Mucosa of descending colon (tissue), 3 donors: ENCODE results near the gene DNAJB8. TPM values are rescaled to one million over a fixed set of nuclear protein-coding genes. Genes with fewer than 3 reads are reported as not detected.

Source experiments
- ATAC-seq: fragments of 200-7000 bp; cut with Tn5 transposase; one replicate; pipeline ENCODE4 v1.9.1; 2020; ENCODE audit warnings: mild to moderate bottlenecking, moderate library complexity
- DNase-seq, 3 donors: peaks; one replicate each; pipeline ENCODE4 v3.0.0-alpha.2; 2020
- H3K36me3 ChIP-seq: fragments of 200-600 bp; one replicate; pipeline ENCODE4 v1.8.0; 2021; ENCODE audit warnings: low read depth, mild to moderate bottlenecking
- H3K4me1 ChIP-seq: fragments of 200-600 bp; one replicate; pipeline ENCODE4 v1.8.0; 2021; ENCODE audit warnings: low read depth, mild to moderate bottlenecking
- H3K4me3 ChIP-seq: fragments of 200-600 bp; one replicate; pipeline ENCODE4 v1.8.0; 2021; ENCODE audit warnings: mild to moderate bottlenecking
- H3K9me3 ChIP-seq: fragments of 200-600 bp; one replicate; pipeline ENCODE4 v1.8.0; 2021; ENCODE audit warnings: mild to moderate bottlenecking
- intact Hi-C, 2 donors: fragments of 100-400 bp; cut with DNase I in 1 of 2; cut with micrococcal nuclease in 1 of 2; formaldehyde crosslinking; loops; one replicate each; pipeline versions ENCODE4 v1.11.0 to v1.11.1; 2022; cut with DNase I, micrococcal nuclease
- total RNA-seq, 3 donors: library from RNA; stranded (reverse); fragmentation: NEBNext Ultra II Directional in 2 of 3; extraction: Animal tissue kit (Norgen Biotek cat#: 25700) in 2 of 3; gene quantifications; one replicate each; pipeline versions ENCODE4 v1.2.1 to v1.2.4, GENCODE V29; 2021 to 2023
- TF ChIP-seq, protein P1 (sequence below): fragments of 200-600 bp; IDR thresholded peaks from one replicate; pipeline ENCODE4 v1.8.0; 2022; ENCODE audit warnings: antibody characterized with exemption, mild to moderate bottlenecking
- donor health status: DM: no; HTN: no; CAD: no; lungs with moderate emphysema.
- donor health status: DM: no; HTN: no; CAD: no.
- donor health status: DM: no; HTN: yes; CAD: no.

Gene DNAJB8
- total RNA-seq, 3 donors from 2014 or later = not detected

DNA sequence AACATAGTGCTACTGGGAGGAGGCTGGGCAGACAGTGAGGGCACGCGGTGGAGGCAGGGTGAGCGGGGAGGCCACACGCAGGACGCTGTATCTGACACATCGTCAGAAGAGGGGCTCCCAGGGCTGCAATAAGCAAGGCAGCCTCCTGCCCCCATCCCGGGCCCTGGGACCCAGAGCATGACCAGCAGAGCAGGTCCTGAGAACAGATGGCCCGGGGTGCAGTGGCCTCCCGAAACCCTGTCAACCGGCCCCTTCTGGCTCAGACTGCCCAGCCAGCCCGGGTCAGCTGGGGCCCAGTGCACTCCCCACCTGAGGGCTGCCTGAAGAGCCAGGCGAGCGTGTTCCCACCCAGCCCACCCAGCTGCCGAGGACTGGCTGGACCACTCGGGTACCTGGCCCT lies 37.4 kb downstream of the DNAJB8 start:
- H3K9me3 ChIP-seq = no peaks in the 10 kb centered on the region
- H3K4me1 ChIP-seq = peaks cover 8% of the 10 kb centered on the region
- no peaks in the 10 kb centered on the region for H3K36me3 ChIP-seq
- no peak for ATAC-seq
- no peak for DNase-seq
- TF ChIP-seq, protein P1, sequence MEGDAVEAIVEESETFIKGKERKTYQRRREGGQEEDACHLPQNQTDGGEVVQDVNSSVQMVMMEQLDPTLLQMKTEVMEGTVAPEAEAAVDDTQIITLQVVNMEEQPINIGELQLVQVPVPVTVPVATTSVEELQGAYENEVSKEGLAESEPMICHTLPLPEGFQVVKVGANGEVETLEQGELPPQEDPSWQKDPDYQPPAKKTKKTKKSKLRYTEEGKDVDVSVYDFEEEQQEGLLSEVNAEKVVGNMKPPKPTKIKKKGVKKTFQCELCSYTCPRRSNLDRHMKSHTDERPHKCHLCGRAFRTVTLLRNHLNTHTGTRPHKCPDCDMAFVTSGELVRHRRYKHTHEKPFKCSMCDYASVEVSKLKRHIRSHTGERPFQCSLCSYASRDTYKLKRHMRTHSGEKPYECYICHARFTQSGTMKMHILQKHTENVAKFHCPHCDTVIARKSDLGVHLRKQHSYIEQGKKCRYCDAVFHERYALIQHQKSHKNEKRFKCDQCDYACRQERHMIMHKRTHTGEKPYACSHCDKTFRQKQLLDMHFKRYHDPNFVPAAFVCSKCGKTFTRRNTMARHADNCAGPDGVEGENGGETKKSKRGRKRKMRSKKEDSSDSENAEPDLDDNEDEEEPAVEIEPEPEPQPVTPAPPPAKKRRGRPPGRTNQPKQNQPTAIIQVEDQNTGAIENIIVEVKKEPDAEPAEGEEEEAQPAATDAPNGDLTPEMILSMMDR = no peak
- intact Hi-C loops = loop anchor here in 1 of 2 donors (10.0 kb wide), 1 partner anchor 176 kb away; no protein-coding TSS in a partner anchor
- no peak overlapping the region for H3K4me3 ChIP-seq

DNA sequence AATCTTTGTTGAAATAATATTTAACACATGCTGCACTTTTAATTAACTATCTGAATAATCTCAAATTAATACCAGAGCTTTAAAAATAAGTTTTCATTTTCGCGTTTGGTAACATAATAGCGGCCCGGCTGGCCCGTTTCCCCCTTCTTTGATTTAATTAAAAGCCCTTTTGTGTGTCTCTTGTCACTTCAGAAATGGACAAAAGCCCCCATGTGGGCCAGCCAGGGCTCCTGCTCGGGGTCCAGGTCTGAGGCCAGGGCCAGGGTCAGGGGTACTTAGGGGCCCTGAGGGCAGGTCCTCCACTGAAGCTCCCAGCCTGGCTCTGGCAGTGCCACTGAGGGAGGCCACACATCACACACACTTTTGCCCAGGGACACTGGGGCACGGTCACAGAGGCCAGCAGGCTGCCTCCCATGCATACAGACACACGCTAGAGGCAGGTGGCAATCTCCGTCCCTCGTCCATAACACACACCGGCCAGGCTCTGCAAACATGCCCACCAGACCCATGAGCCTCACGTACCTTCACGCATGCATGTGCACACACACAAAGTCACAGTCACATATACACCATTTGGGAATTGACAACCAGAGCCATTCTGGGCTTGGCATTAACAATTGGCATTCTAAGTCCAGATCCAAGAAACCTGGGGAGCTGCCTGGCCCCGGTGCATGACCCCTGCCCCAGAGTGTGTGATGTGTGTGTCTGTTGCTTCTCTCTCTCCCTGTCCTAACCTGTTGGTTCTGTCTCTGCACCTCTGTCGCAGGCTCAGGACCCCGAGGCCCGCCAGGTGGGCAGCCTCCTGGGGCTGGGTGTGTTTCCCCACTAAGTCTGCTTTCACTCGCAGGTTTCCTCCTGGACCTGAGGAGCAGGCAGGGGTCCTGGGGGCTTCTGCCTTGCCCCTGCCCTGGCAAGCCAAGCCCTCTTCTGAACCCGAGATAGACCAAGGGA lies 38.5 kb downstream of the DNAJB8 start:
- Histone ChIP-seq H3K36me3 (no peaks in the 10 kb centered on the region), H3K4me1 (peaks cover 8% of the 10 kb centered on the region), H3K4me3 (no peak overlapping the region), H3K9me3 (no peaks in the 10 kb centered on the region)
- intact Hi-C loops = loop anchor here in 1 of 2 donors (10.0 kb wide), 1 partner anchor 177 kb away; no protein-coding TSS in a partner anchor
- no peak for DNase-seq
- no peak for ATAC-seq
- TF ChIP-seq, protein P1 = no peak

DNA sequence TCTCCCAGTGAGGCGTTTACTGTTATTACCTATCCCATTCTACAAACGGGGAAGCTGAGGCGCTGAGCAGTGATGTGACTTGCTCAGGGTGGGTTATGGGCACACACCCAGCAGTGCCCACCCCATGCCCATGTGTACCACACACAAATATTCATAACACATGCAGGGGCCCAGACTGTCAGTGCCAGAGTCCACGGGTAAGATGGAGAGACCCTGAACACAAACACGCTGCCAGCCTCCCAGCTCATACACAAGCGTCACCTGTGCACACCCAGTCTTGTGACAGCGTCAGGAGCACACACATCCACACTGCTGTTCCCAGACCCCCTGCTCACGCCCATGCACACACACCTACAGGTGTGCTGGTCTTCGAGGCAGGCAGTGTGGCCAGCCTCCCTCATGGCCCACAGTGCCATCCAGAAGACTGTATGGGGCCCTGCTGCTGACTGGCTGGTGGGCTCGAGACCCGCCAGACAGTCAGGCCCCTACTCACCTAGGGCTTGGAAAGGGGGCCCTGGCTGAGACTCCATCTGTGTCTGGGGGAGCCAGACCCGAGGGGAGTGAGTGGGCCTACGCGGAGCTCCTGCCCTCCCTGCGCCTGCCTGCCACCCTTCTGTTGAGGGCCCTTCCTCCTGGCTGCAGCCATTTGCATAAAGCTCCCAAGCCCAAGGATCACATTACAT lies 39.4 kb downstream of the DNAJB8 start:
- intact Hi-C loops = loop anchor here in 1 of 2 donors (10.0 kb wide), 1 partner anchor 177 kb away; no protein-coding TSS in a partner anchor
- no peak overlapping the region for H3K4me3 ChIP-seq
- DNase-seq = no peak
- H3K4me1 ChIP-seq = peaks cover 2% of the 10 kb centered on the region
- no peaks in the 10 kb centered on the region for H3K9me3 ChIP-seq
- ATAC-seq = no peak
- no peaks in the 10 kb centered on the region for H3K36me3 ChIP-seq
- TF ChIP-seq, protein P1 = no peak

DNA sequence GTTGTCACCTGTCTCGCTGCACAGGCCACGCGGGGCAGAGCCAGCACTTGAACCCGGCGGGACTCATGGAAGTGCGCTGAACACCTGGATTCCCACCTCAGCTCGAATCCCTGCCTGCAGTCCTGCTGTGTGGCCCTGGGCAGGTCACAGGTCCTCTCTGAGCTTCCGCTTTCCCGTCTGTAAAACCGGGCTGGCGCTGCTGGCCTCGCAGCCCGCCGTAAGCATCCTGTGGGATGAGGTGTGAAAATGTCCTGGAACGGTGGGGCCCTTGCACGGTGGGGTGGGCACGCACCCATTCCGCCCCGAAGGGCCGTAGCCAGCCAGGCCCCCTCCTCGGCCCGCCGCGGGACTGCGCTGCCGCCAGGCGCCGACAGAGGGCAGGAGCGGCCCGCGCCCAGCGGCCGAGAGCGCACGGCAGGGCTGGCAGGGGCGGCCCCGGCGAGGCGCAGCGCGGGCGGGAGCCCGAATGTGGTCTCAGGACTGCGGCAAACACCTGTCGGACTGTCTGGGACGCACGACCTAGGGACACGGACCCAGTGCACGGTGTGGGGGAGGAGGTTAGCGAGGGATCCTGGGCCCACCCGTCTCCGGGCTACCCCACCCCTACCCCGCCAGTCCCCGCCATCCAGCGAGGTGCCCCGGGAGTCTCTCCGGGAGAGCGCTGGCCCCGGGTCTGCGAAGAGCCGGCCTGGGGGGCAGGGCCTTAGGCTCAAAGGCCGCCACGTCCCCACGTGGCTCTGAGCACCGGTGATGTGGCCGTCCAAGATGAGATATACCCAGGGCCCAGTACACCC lies 40.4 kb downstream of the DNAJB8 start:
- Histone ChIP-seq H3K4me3 (no peak overlapping the region), H3K36me3 (no peaks in the 10 kb centered on the region), H3K4me1 (no peaks in the 10 kb centered on the region), H3K9me3 (no peaks in the 10 kb centered on the region)
- intact Hi-C loops = loop anchor here in 1 of 2 donors (10.0 kb wide), 1 partner anchor 178 kb away; no protein-coding TSS in a partner anchor
- DNase-seq = peak in 2 of 3 donors; percentile 36 to 62
- TF ChIP-seq, protein P1 = peak; percentile 95
- peak; percentile 90 for ATAC-seq

DNA sequence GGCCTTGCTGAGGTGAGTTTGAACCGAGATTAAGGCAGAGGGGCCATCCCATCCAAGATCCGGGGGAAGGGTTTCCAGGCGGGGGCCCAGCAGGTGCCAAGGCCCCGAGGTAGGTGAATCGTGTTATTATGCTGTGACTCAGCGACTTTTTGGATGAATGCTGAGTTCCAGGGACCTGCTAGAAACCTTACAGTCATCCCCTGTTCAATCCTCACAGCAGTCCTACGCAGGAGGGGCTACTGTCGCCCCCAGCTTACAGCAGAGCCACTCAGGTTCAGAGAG lies 40.9 kb downstream of the DNAJB8 start:
- DNase-seq (no peak), ATAC-seq (no peak)
- no peaks in the 10 kb centered on the region for H3K9me3 ChIP-seq
- intact Hi-C loops = loop anchor here in 1 of 2 donors (10.0 kb wide), 1 partner anchor 179 kb away; no protein-coding TSS in a partner anchor
- H3K4me1 ChIP-seq = no peaks in the 10 kb centered on the region
- TF ChIP-seq, protein P1 = no peak
- no peaks in the 10 kb centered on the region for H3K36me3 ChIP-seq
- no peak overlapping the region for H3K4me3 ChIP-seq
